MG63 (cell line): ENCODE results near the gene FRAT1. TPM values are rescaled to one million over a fixed set of nuclear protein-coding genes. Genes with fewer than 3 reads are reported as not detected.
"Not testable (repeated sequence)": the region's sequence is repeated elsewhere in the genome, so short reads cannot be mapped to it uniquely, and the experiment has no call there.

Experiments used
- DNase-seq: peaks from one replicate; pipeline ENCODE4 v3.0.0-alpha.2; 2020
- H3K27me3 ChIP-seq: fragments of 250-450 bp; sonication (Bioruptor Pico); 2 replicates; pipeline ENCODE4 v1.5.1; 2020; ENCODE audit warnings: mild to moderate bottlenecking, moderate library complexity
- H3K36me3 ChIP-seq: fragments of 250-450 bp; sonication (Bioruptor Pico); 2 replicates; pipeline ENCODE4 v1.5.1; 2020; ENCODE audit warnings: mild to moderate bottlenecking, moderate library complexity
- H3K4me3 ChIP-seq: fragments of 250-450 bp; sonication (Bioruptor Pico); 2 replicates; pipeline ENCODE4 v1.5.1; 2020; ENCODE audit warnings: mild to moderate bottlenecking, moderate library complexity
- H3K9me3 ChIP-seq: fragments of 250-450 bp; sonication (Bioruptor Pico); 2 replicates; pipeline ENCODE4 v1.5.1; 2020; ENCODE audit warnings: mild to moderate bottlenecking, moderate library complexity
- total RNA-seq: library from RNA; depleted of rRNA; stranded (reverse); fragments of >200 nt; shearing (Covaris generic); gene quantifications from 2 replicates; pipeline ENCODE4 v1.2.3, GENCODE V29; 2014; ENCODE audit warnings: low replicate concordance

The FRAT1 gene
- total RNA-seq, 1 experiment from 2014 or later = 5.9 TPM

DNA sequence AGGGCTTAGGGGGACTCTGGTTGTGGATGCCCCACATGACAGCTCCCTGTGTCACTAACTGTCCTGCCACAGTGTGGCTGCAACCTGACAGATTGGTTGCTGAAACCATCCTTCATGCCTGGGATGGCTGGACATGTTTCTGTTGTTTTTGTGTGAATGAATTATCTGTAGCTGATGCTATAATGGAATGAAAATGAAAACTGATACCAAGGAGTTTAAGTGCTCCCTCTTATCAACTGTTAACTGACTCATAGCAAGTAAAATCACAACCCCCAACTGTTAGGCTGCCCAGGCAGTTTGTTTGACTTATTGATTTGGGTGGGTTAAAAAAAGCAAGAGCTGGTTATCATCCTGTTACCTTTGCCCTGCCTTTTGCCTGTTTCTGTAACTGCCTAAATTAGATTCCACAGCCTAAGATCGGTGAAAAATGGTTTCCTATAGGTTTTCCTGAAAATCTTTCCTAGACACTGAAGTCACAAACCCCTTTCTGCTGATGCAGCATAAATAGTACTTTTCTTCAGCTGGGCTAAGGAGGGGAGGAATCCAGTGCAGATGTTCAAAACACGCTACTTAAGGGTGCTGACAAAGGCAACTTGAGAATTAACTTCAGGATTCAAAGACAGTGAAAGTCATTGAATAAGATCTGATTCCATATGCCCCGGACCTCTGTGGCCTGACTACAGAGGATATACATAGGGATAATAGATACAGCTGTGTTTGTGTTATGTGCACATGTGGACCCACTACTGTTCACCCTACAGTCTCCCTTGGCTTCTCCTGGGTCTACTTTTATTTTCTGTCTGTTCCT, 9.8 kb downstream of the FRAT1 start:
- no peak for DNase-seq
- no peak overlapping the region for H3K4me3 ChIP-seq
- H3K27me3 ChIP-seq = no peaks in the 10 kb centered on the region
- no peaks in the 10 kb centered on the region for H3K9me3 ChIP-seq
- peaks cover 9% of the 10 kb centered on the region for H3K36me3 ChIP-seq

DNA sequence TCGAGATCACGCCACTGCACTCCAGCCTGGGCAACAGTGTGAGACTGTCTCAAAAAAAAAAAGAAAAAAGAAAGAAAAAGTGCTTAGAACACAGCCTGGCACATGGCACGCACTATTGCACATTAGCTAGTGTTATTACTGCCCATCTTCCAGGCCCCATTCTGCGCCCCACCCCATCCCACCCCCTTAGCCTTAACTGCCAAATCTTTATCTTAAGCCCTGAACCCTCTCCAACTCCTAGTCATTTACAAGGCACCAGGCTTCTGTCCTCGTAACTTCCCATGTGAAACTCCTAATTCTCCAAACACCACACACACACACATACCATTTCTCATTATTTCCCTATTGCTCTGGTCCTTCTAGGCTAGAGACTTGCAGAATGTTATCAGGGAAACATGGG, 10.7 kb downstream of the FRAT1 start:
- Histone ChIP-seq H3K4me3 (no peak overlapping the region), H3K36me3 (peaks cover 9% of the 10 kb centered on the region), H3K9me3 (no peaks in the 10 kb centered on the region), H3K27me3 (no peaks in the 10 kb centered on the region)
- DNase-seq = no peak

DNA sequence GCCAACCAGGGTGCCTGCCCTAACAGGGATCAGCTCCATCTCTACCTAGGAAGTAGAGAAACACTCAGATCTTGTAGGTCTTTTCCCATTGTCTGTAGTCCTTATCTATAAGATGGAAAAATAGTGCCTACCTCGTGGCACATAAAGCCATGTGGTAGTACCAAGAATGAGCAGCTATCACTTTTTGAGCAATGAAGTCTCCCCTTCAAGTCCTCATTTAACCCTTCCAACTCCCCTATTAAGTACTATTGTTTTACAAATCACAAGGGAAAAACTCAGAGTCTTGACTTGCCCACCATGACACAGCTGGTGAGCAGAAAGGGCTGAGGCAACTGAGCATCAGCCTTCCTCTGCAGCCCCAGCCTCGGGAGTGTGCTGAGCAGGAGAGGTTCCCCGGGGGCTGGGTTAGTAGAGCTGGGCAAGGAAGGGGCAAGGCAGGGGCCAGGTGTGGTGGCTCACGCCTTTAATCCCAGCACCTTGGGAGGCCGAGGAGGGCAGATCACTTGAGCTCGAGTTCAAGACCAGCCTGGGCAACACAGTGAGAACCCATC, 12.2 kb downstream of the FRAT1 start:
- Histone ChIP-seq H3K9me3 (no peaks in the 10 kb centered on the region), H3K4me3 (no peak overlapping the region), H3K27me3 (no peaks in the 10 kb centered on the region; the same call in 1 of the 2 replicates), H3K36me3 (peaks cover 9% of the 10 kb centered on the region)
- DNase-seq = no peak

DNA sequence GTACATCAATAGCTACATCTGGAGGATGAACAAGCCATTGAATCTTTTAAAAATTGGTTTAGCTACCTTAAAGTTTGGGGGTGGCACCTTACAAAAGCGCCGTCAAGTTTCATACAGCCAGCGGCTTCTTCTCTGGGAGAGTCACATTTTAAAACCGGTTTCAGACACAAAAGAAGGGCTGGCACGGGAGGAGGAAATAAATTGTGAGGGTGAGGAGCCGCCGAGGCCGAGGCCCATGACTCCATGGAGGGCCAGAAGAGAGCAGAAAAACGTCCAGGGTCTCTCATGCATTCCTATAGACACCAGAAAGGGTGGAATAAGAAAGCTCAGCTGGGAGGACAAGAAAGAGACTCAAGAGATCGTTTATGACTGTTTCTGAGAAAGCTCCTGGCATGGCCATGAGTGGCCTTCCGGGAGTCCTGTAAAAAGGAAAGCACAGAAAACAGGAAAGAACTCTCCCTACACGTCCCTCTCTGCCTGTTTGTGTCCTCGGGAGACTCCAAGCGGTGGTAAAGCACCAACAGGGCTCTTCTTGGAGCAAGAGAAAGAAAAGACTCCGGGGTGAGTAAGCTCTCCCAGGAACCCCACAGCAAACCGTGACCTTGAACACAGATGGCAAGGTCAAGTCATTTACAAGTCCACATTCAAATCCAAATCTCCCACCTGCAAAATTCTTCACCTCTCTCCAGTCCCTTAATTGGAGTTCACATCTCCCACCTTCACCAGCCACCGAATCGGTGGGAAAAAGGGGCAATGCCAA, 13.7 kb downstream of the FRAT1 start:
- DNase-seq = peak; percentile 68
- no peaks in the 10 kb centered on the region for H3K9me3 ChIP-seq
- H3K4me3 ChIP-seq = peak overlapping the region; percentile 63
- H3K36me3 ChIP-seq = peaks cover 9% of the 10 kb centered on the region
- H3K27me3 ChIP-seq = peaks cover 5% of the 10 kb centered on the region

DNA sequence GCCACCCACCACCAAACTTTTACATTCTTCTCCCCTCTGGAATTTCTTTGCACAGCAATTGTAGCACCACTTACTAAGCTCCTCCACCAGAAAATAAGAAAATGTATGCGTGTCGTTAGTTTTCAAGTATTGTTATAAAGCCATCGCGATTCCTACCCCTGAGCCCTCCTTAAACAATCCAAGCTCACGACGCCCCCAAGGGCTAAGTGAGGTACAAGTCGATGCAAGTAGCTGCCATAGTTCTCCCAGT, 14.2 kb downstream of the FRAT1 start:
- DNase-seq = no peak
- peak overlapping the region; percentile 63 for H3K4me3 ChIP-seq
- peaks cover 6% of the 10 kb centered on the region for H3K27me3 ChIP-seq
- H3K36me3 ChIP-seq = peaks cover 9% of the 10 kb centered on the region
- H3K9me3 ChIP-seq = no peaks in the 10 kb centered on the region

DNA sequence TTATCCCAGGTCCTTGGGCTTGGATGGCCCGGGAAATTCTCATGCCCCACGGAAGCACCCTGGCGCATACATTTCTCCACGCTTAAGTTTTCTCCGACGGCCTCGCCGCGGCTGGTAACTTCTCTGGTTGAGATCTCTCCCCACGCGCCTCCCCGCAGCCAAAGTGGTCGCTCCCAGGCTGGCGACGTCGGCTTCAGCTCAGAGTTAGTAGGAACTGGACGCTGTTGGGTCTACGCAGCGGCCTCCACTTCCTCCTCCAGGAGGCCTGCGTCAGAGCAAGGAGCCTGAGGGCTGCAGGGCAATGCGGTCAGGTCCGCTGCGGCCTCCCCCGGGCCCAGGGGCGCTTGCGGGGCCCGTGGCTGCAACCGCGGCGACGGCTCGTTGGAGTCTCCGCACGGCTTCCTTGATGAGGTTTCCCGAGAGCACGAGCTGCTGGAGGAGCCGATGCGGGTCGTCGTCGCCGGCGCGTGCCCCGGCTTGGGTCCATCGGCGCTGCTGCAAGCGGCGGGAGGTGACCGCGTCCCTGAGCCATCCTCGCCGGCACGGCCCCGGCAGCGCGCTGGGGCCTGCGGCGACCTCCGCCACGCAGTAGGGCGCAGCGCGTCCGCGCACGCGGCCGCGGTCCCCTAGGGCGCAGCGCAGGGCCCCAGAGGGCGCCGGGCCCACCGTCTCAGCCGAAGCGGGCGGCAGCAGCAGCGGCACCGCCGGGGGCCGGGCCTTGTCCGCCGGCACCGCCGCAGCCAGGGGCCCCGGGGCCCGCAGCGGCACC, 14.7 kb downstream of the FRAT1 start:
- H3K9me3 ChIP-seq = no peaks in the 10 kb centered on the region
- DNase-seq = peak; percentile 53
- peaks cover 9% of the 10 kb centered on the region for H3K36me3 ChIP-seq

DNA sequence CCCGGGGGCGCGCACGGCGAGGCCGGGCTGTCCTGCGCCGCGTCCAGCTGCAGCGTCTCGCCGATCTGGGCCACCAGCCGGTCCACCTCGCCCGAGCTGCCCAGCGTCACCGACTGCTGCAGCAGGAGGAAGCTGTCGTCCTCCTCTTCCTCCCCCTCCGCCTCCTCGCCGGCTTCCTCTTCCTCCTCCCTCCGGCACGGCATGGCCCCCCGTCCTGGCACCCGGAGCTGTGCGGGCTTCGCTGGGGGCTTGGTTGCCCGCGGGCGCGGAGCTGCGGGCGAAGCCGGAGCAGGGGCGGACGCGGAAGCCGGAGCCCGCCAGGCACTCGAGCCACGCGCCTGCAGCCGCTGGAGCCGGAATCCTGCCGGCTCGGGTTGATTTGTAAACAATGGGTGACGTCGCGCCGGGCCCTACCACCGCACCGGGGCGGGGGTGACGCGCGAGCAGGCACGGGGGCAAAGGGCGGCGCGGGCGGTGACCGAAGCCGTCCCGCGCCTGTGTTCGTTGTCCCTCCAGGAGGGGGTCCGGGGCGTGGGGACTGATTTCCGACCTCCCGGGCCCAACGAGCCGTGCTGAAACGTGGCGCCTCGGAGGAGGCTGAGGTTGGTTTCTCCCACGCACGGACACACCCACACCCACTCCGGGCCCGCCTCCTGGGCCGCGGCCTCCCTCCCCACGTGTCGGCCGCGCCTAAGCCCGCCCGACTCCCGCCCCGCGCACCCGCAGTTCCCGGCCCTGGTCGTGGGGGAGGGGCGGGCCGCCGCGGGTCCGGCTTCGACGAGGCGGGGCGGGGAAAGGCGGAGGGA, 15.5 kb downstream of the FRAT1 start, which contains the start of gene FRAT2:
Gene FRAT2, minus strand, starts transcription at position 360 of the 806 bp plus-strand sequence. Its CDS starts 157 bp downstream, at position 203.
- Histone ChIP-seq H3K27me3 (peaks cover 6% of the 10 kb centered on the region), H3K36me3 (peaks cover 9% of the 10 kb centered on the region), H3K9me3 (no peaks in the 10 kb centered on the region), H3K4me3 (peak within 1 kb of the TSS; percentile 78)
- peak; percentile 88 for DNase-seq

More for the DNA sequence above, 14.7 kb downstream of the FRAT1 start:
- Histone ChIP-seq H3K4me3 (peak overlapping the region; percentile 78), H3K27me3 (peaks cover 6% of the 10 kb centered on the region)

DNA sequence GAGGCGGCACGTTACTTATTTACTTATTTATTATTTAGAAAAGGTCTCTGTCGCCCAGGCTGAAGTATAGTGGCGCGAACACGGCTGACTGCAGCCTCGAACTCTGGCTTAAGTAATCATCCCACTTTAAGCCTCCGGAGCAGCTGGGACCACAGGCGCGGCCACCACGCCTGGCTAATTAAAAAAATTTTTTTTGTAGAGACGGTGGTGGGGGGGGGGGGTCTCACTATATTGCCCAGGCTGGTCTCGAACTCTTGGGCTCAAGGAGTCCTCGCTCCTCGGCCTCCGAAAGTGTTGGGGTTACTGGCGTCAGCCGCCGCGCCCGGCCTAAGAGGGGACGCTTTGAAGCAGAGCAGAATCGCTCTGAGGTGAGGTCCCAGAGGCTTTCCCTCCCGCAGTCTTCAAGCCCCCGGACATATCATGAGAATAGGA, 16.1 kb downstream of the FRAT1 start:
- DNase-seq = no peak
- peaks cover 9% of the 10 kb centered on the region for H3K36me3 ChIP-seq
- H3K27me3 ChIP-seq = peaks cover 6% of the 10 kb centered on the region
- no peaks in the 10 kb centered on the region for H3K9me3 ChIP-seq
- H3K4me3 ChIP-seq = peak overlapping the region; percentile 78

DNA sequence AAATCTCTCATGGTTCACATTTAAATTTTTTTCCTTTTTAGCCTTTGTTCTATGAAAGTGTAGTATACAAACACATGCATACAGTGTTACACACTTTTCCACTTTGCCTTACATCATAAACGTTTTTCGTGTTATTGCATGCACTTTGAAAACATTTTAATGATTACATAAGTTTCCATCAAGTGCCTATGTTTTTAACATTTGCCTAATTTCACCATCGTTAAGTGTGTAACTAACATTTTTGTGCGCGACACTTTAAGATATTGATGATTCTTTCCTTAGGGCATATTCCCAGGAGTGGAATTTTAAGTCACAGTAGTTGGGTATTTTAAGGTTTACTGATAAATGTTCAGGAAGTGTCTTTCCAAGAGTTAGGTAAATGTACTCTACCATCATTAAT, 16.9 kb downstream of the FRAT1 start:
- DNase-seq = no peak
- Histone ChIP-seq H3K36me3 (peaks cover 9% of the 10 kb centered on the region), H3K9me3 (no peaks in the 10 kb centered on the region), H3K27me3 (peaks cover 6% of the 10 kb centered on the region), H3K4me3 (no peak overlapping the region)

DNA sequence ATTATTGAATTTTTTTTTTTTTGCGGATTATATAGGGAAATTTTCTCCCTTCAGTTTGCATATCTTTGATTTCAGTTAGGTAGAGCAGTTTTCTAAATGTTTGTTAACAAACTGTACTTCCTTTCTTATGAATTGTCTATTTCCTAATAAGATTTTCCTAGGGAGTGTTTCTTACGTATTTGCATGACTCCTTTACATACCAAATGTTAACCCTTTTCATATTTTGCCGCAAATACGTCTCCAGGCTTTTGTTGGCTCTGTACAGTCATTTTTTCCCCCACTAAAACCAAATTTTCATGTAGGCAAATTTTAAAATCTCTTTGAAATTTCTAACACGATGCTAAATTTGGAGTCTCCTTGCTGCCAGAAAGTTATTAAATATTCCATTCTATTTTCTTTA, 17.4 kb downstream of the FRAT1 start:
- Histone ChIP-seq H3K27me3 (peaks cover 6% of the 10 kb centered on the region), H3K9me3 (no peaks in the 10 kb centered on the region), H3K36me3 (peaks cover 9% of the 10 kb centered on the region), H3K4me3 (no peak overlapping the region)
- DNase-seq = no peak

DNA sequence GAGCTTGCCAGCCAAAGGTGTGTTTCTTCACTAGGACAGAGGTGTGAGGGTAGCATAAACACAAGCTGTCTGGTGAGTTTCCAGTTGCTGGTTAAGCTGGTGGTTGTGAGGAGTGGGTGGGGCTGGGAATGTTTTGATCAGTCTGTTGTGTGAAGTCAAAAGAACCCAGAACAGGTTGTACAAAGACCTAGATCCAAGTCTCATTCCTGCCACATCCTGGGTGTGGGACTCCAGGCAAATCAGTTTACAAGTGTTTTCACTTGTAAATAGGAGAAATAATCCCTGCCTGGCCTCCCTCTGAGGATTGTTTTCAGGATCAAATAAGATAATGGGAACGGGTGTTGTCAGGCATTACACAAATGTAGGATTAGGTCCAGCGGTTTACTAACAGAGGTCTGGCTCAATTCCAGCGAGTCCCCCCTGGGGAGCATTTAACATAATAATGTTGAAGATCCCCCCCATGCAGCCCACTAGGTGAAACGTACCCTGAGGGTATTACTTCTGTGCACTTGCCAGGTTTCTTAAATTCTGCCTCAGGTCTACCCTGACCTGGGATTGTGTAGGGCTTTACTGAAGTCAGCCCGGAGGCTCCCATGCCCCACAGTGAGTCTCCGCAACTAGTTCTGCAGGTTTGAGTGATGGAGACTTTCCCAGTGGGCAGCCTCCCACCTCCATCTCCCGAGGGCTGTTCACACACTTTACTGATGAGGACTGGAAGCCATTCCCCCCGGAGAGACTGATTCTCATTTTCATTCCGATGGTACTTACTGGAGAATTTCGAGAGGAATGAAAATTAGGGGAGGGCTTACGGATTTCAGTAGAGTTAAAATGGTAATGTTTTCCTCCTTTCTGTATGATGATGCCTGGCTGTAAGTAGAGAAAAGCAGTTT, 18.1 kb downstream of the FRAT1 start:
- no peak overlapping the region for H3K4me3 ChIP-seq
- H3K9me3 ChIP-seq = no peaks in the 10 kb centered on the region
- no peak for DNase-seq
- peaks cover 5% of the 10 kb centered on the region for H3K36me3 ChIP-seq
- H3K27me3 ChIP-seq = peaks cover 6% of the 10 kb centered on the region

DNA sequence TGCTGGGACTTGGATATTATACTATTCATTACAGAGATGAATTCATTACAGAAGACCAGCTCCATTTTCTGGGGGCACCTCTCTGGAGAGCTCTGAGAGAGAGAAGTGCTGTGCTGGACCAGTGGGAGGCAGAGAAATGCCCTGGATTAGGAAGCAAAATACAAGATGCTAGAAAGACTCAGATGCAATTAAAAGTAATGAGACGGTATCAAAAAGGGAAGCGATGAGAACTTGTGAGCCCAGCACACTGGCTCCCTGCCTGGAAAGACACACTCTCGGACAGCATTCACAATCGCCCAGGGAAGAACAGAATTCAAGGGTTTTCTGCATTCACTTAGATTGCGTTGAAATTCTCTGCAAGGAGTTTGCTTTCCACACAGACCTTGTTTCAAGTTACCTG, 19.0 kb downstream of the FRAT1 start:
- Histone ChIP-seq H3K36me3 (0 out of 2 replicates have a peak, but pooled peaks cover 2% of the 10 kb centered on the region), H3K27me3 (peaks cover 6% of the 10 kb centered on the region), H3K9me3 (no peaks in the 10 kb centered on the region), H3K4me3 (no peak overlapping the region)
- no peak for DNase-seq

DNA sequence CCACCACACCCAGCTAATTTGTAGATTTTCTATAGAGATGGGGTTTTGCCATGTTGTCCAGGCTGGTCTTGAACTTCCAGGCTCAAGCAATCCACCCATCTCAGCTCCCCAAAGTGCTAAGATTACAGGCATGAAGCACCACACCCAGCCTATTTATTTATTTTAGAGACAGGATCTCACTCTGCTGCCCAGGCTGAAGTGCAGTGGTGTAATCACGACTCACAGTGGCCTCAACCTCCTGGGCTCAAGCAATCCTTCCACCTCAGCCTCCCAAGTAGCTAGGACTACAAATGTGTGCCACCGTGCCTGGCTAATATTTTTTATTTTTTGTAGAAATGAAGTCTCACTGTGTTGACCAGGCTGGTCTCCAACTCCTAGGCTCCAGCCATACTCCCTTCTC, 22.3 kb downstream of the FRAT1 start:
- DNase-seq = no peak
- Histone ChIP-seq H3K4me3 (no peak overlapping the region), H3K27me3 (peaks cover 6% of the 10 kb centered on the region), H3K36me3 (no peaks in the 10 kb centered on the region), H3K9me3 (no peaks in the 10 kb centered on the region)

DNA sequence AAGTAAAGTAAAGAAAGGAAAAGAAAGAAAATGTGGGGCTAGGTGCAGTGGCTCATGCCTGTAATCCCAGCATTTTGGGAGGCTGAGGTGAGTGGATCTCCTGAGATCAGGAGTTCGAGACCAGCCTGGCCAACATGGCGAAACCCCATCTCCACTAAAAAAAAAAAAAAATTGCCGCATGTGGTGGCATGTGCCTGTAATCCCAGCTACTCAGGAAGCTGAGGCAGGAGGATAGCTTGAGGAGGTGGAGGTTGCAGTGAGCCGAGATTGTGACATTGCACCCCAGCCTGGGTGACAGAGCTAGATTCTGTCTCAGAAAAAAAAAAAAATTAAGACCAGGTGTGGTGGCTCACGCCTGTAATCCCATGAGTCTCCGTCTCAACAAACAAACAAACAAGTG, 24.6 kb downstream of the FRAT1 start:
- H3K4me3 ChIP-seq, DNase-seq, H3K36me3 ChIP-seq, H3K9me3 ChIP-seq, H3K27me3 ChIP-seq: not testable (repeated sequence)

DNA sequence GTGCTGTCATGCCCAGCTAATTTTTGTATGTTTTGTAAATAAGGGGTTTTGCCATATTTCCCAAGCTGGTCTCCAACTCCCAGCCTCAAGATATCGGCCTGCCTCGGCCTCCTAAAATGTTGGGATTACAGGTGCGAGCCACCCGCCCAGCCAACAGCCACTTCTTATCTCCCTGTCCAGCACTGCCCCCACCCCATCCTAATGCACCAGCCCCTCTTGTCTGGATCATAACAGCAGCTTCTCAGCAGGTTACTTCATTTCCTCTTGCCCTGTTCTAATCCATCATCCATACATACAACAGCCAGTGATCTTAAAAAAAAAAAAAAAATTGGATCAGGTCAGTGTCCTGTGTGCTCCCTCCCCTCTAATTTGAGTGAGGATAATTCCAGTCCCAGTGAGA, 28.2 kb downstream of the FRAT1 start:
- no peak for DNase-seq
- Histone ChIP-seq H3K27me3 (no peaks in the 10 kb centered on the region), H3K4me3 (no peak overlapping the region), H3K36me3 (peaks cover 9% of the 10 kb centered on the region; the same call in 1 of the 2 replicates), H3K9me3 (no peaks in the 10 kb centered on the region)
